SK-N-SH (cell line): ENCODE measurements around the gene CSNK2A3. TPM values are rescaled to one million over a fixed set of nuclear protein-coding genes. Genes with fewer than 3 reads are reported as not detected.

Source experiments
- CTCF ChIA-PET: fragments of 300-600, 350-600 bp; formaldehyde crosslinking; extraction: SDS; loops from one replicate; lab custom pipeline; 2021; lab: Yijun Ruan, JAX
- POLR2A ChIA-PET: fragments of 350-600 bp; sonication (Branson Sonifier 250); formaldehyde crosslinking; extraction: SDS; loops from one replicate; lab custom pipeline; 2020; ENCODE audit warnings: antibody characterized with exemption, inconsistent platforms; lab: Yijun Ruan, JAX
- DNase-seq: peaks from one replicate; pipeline ENCODE4 v3.0.0; 2012
- H2AFZ ChIP-seq: fragments of 200-600 bp; sonication (generic); 2 replicates; pipeline ENCODE4 v1.8.1; 2016; ENCODE audit warnings: antibody characterized with exemption, mild to moderate bottlenecking, low read depth
- H3F3A ChIP-seq: fragments of 200-600 bp; sonication (generic); replicated peaks from 2 replicates; pipeline ENCODE3; 2016; ENCODE audit warnings: antibody characterized with exemption, mild to moderate bottlenecking; ENCODE audit not compliant: insufficient read depth
- H3K27ac ChIP-seq, 2 experiments: fragments of 200-500 bp in 1 of 2; fragments of 200-600 bp in 1 of 2; sonication (Bioruptor generic) in 1 of 2; sonication (generic), shearing (Covaris generic) in 1 of 2; 2 replicates each; pipeline versions ENCODE4 v1.5.1 to v1.6.1; 2014 to 2016; ENCODE audit warnings: low read depth in 2 of 2, inconsistent platforms in 1 of 2, low read length in 1 of 2, mild to moderate bottlenecking in 1 of 2, mixed read lengths in 1 of 2
- H3K27me3 ChIP-seq: fragments of 200-600 bp; sonication (generic), shearing (Covaris generic); 2 replicates; pipeline ENCODE4 v1.6.1; 2016; ENCODE audit warnings: mixed run types; ENCODE audit not compliant: insufficient read depth
- H3K36me3 ChIP-seq, 2 experiments: fragments of 200-500 bp in 1 of 2; fragments of 200-600 bp in 1 of 2; sonication (Bioruptor generic) in 1 of 2; sonication (generic) in 1 of 2; replicated peaks in 1 of 2; 2 replicates each; pipeline versions ENCODE3 to v1.5.1; 2014 to 2016; ENCODE audit warnings: low read length in 1 of 2, mild to moderate bottlenecking in 1 of 2; ENCODE audit not compliant: insufficient read depth in 2 of 2, control insufficient read depth in 1 of 2
- H3K4me1 ChIP-seq, 2 experiments: fragments of 200-500 bp in 1 of 2; fragments of 200-600 bp in 1 of 2; sonication (Bioruptor generic) in 1 of 2; sonication (generic), shearing (Covaris generic) in 1 of 2; 2 replicates each; pipeline versions ENCODE4 v1.5.1 to v1.6.1; 2014 to 2016; ENCODE audit warnings: low read depth in 1 of 2, low read length in 1 of 2, mixed run types in 1 of 2; ENCODE audit not compliant: insufficient read depth in 2 of 2, control insufficient read depth in 1 of 2
- H3K4me2 ChIP-seq: fragments of 200-600 bp; sonication (generic), shearing (Covaris generic); 2 replicates; pipeline ENCODE4 v1.6.1; 2017; ENCODE audit warnings: mixed run types
- H3K4me3 ChIP-seq, 2 experiments: fragments of 200-500 bp in 1 of 2; fragments of 200-600 bp in 1 of 2; sonication (Bioruptor generic) in 1 of 2; sonication (generic), shearing (Covaris generic) in 1 of 2; 2 replicates each; pipeline versions ENCODE4 v1.5.1 to v1.8.1; 2014 to 2016; ENCODE audit warnings: low read depth in 2 of 2, inconsistent platforms in 1 of 2, low read length in 1 of 2, mild to moderate bottlenecking in 1 of 2, mixed read lengths in 1 of 2, moderate library complexity in 1 of 2
- H3K79me2 ChIP-seq: fragments of 200-600 bp; sonication (generic); 2 replicates; pipeline ENCODE4 v1.8.1; 2017; ENCODE audit warnings: mild to moderate bottlenecking; ENCODE audit not compliant: insufficient read depth
- H3K9ac ChIP-seq: fragments of 200-600 bp; sonication (generic); 2 replicates; pipeline ENCODE4 v1.6.1; 2017; ENCODE audit warnings: mixed run types
- H3K9me2 ChIP-seq: fragments of 200-600 bp; sonication (generic); 2 replicates; pipeline ENCODE4 v1.6.1; 2017; ENCODE audit warnings: mixed run types
- H3K9me3 ChIP-seq: fragments of 200-600 bp; sonication (generic); 2 replicates; pipeline ENCODE4 v1.6.1; 2017; ENCODE audit warnings: mixed run types, mild to moderate bottlenecking, moderate library complexity
- H4K20me1 ChIP-seq: fragments of 200-600 bp; sonication (generic); 2 replicates; pipeline ENCODE4 v1.6.1; 2017; ENCODE audit warnings: mild to moderate bottlenecking, mixed run types; ENCODE audit not compliant: insufficient read depth
- CHD2 ChIP-seq: fragments of 150-350 bp; IDR thresholded peaks from 2 replicates; pipeline ENCODE4 v1.6.1; 2018; ENCODE audit warnings: low read length; ENCODE audit not compliant: partially characterized antibody
- ELF1 ChIP-seq: IDR thresholded peaks from 2 replicates; pipeline ENCODE4 v1.4.0; 2012
- EP300 ChIP-seq, 2 experiments: IDR thresholded peaks; 2 replicates each; pipeline versions ENCODE4 v1.4.0 to v1.6.1; 2012; ENCODE audit warnings: borderline replicate concordance in 1 of 2, low read depth in 1 of 2, low read length in 1 of 2
- FOSL2 ChIP-seq: IDR thresholded peaks from 2 replicates; pipeline ENCODE4 v1.4.0; 2012; ENCODE audit warnings: low read depth, mild to moderate bottlenecking, moderate library complexity, borderline replicate concordance
- FOXJ3 ChIP-seq: sonication (generic); formaldehyde crosslinking; IDR thresholded peaks from 2 replicates; pipeline ENCODE4 v1.5.1; 2020; ENCODE audit warnings: mild to moderate bottlenecking, missing genetic modification reagents
- FOXM1 ChIP-seq: IDR thresholded peaks from 2 replicates; pipeline ENCODE4 v1.4.0; 2012; ENCODE audit warnings: low read depth, mild to moderate bottlenecking
- MEF2A ChIP-seq: IDR thresholded peaks from 2 replicates; pipeline ENCODE4 v1.4.0; 2012; ENCODE audit warnings: low read depth, borderline replicate concordance
- NFIC ChIP-seq: IDR thresholded peaks from 2 replicates; pipeline ENCODE4 v1.4.0; 2012; ENCODE audit warnings: borderline replicate concordance
- POLR2AphosphoS5 ChIP-seq: IDR thresholded peaks from 2 replicates; pipeline ENCODE4 v1.6.1; 2012; ENCODE audit warnings: low read depth, low read length
- SMC3 ChIP-seq: IDR thresholded peaks from 2 replicates; pipeline ENCODE4 v1.6.1; 2012; ENCODE audit warnings: low read depth, low read length, improper control_type of control experiment
- ZBTB33 ChIP-seq: IDR thresholded peaks from 2 replicates; pipeline ENCODE4 v1.4.0; 2012; ENCODE audit warnings: low read depth, borderline replicate concordance
- WGBS: methylation state at CpG from one replicate; pipeline ENCODE4 v1.1.6; 2017; ENCODE audit warnings: low lambda C conversion rate; 5-methylcytosine and 5-hydroxymethylcytosine counted together
- polyA plus RNA-seq, 3 experiments: library from polyadenylated mRNA; depleted of rRNA; stranded (reverse); fragments of >200 nt; gene quantifications; 2 replicates each; pipeline ENCODE4 v1.2.3, GENCODE V29; 2012

Gene CSNK2A3
- polyA plus RNA-seq, 1 of the 3 experiments (the other 2 are of a cell fraction), result 0.31 TPM

- TF ChIP-seq FOXM1 (no peak), MEF2A (no peak), EP300 (IDR thresholded peaks at IDR 0.05; ENCODE audit: borderline replicate concordance in 1 of 2, low read depth in 1 of 2, low read length in 1 of 2) (no peak), POLR2AphosphoS5 (no peak)
These were observed 41.2 kb upstream of the CSNK2A3 start (continued) for GRCh38 chr11:11394241-11394640.

GRCh38 chr11:11391796-11392463 lies 38.9 kb upstream of the CSNK2A3 start:
- no peak overlapping the region for H3K9ac ChIP-seq
- no peaks in the 10 kb centered on the region for H3K9me2 ChIP-seq
- H3K4me3 ChIP-seq, result no peak overlapping the region
- no peaks in the 10 kb centered on the region for H3K36me3 ChIP-seq
- no peak overlapping the region for H3K27ac ChIP-seq
- H3K27me3 ChIP-seq, result no peaks in the 10 kb centered on the region
- no peak for DNase-seq
- no peaks in the 10 kb centered on the region for H3K9me3 ChIP-seq
- H3K79me2 ChIP-seq, result no peaks in the 10 kb centered on the region
- WGBS, result 67% methylated on average over 10 of the region's 13 CpGs
- no peak overlapping the region for H3K4me2 ChIP-seq
- CTCF ChIA-PET, result interaction anchor here (0.8 kb wide), 1 partner anchor 10 kb away, joined by 3 read pairs; no protein-coding TSS in a partner anchor
- H4K20me1 ChIP-seq, result no peaks in the 10 kb centered on the region
- POLR2A ChIA-PET, result no interaction called here
- H3F3A ChIP-seq, result no peaks in the 10 kb centered on the region
- TF ChIP-seq FOXJ3 (no peak), CHD2 (no peak), FOSL2 (peak; percentile 3; the same call in 1 of the 2 replicates), NFIC (0 out of 2 replicates have a peak, but pooled peaks have one; percentile 19)
- H2AFZ ChIP-seq, result no peak overlapping the region
- H3K4me1 ChIP-seq, result peaks cover 0 to 3% of the 10 kb centered on the region in 2 experiments; a peak in 1 of 4 replicates

GRCh38 chr11:11391169-11391568 lies 38.1 kb upstream of the CSNK2A3 start:
- H3K36me3 ChIP-seq, result no peaks in the 10 kb centered on the region
- H3K9ac ChIP-seq, result no peak overlapping the region
- TF ChIP-seq ELF1 (no peak), ZBTB33 (no peak), FOXM1 (no peak), SMC3 (no peak)
- TF ChIP-seq, all 33 proteins: peak for 0
- Histone ChIP-seq H3K4me2 (no peak overlapping the region), H3K4me3 (no peak overlapping the region), H3K9me3 (no peaks in the 10 kb centered on the region), H4K20me1 (no peaks in the 10 kb centered on the region), H3F3A (no peaks in the 10 kb centered on the region), H3K27me3 (no peaks in the 10 kb centered on the region), H3K27ac (no peak overlapping the region), H2AFZ (no peak overlapping the region), H3K4me1 (peaks cover 0 to 3% of the 10 kb centered on the region in 2 experiments; a peak in 1 of 4 replicates), H3K9me2 (no peaks in the 10 kb centered on the region), H3K79me2 (no peaks in the 10 kb centered on the region)
- ChIA-PET CTCF (no interaction called here), POLR2A (no interaction called here)
- no peak for DNase-seq
